HEK293 (cell line): ENCODE data around the gene RAN.
A peak's percentile ranks its signal among the peaks of the same experiment; 100 is the strongest.

Experiments
- CTCF ChIA-PET: fragments of 350-600 bp; formaldehyde crosslinking; extraction: SDS; loops from one replicate; lab custom pipeline; 2021; ENCODE audit warnings: antibody characterized with exemption; lab: Yijun Ruan, JAX
- POLR2A ChIA-PET: fragments of 300-600 bp; formaldehyde crosslinking; extraction: SDS; loops from one replicate; lab custom pipeline; 2020; ENCODE audit warnings: antibody characterized with exemption, inconsistent platforms; lab: Yijun Ruan, JAX
- H3K27ac ChIP-seq: fragments of 200-500 bp; sonication (Bioruptor generic); 2 replicates; pipeline ENCODE4 v1.5.1; 2014; ENCODE audit warnings: low read depth, low read length, control low read depth, inconsistent platforms; ENCODE audit errors: extremely low read depth
- H3K36me3 ChIP-seq, 2 experiments: fragments of 200-500 bp in 1 of 2; sonication (Bioruptor generic) in 1 of 2; 1 replicate in 1 of 2; 2 replicates in 1 of 2; pipeline ENCODE4 v1.5.1; 2014 to 2017; ENCODE audit warnings: inconsistent platforms in 2 of 2, low read length in 2 of 2; ENCODE audit not compliant: control insufficient read depth in 2 of 2, insufficient read depth in 1 of 2
- H3K4me1 ChIP-seq: fragments of 200-500 bp; sonication (Bioruptor generic); 2 replicates; pipeline ENCODE4 v1.5.1; 2014; ENCODE audit warnings: mild to moderate bottlenecking, low read length, inconsistent platforms; ENCODE audit not compliant: control insufficient read depth, insufficient read depth
- H3K4me3 ChIP-seq: 2 replicates; pipeline ENCODE4 v1.5.1; 2011; ENCODE audit warnings: low read depth, mild to moderate bottlenecking, control low read depth, low read length, moderate library complexity
- H3K9me3 ChIP-seq: fragments of 200-500 bp; sonication (Bioruptor generic); 2 replicates; pipeline ENCODE4 v1.5.1; 2014; ENCODE audit warnings: low read depth, low read length, inconsistent platforms; ENCODE audit not compliant: control insufficient read depth, insufficient read depth
- GLIS2 ChIP-seq: fragments of 450-650 bp; formaldehyde crosslinking; IDR thresholded peaks from 2 replicates; pipeline ENCODE4 v1.5.1; 2016; ENCODE audit warnings: missing biosample characterization, missing genetic modification characterization
- MYNN ChIP-seq: fragments of 450-650 bp; formaldehyde crosslinking; IDR thresholded peaks from 2 replicates; pipeline ENCODE4 v1.5.1; 2016; ENCODE audit warnings: missing biosample characterization, missing genetic modification characterization, borderline replicate concordance
- TRIM28 ChIP-seq: IDR thresholded peaks from 2 replicates; pipeline ENCODE4 v1.6.1; 2011; ENCODE audit warnings: low read length, control low read depth, borderline replicate concordance
- ZBTB26 ChIP-seq: fragments of 450-650 bp; formaldehyde crosslinking; optimal IDR thresholded peaks from 2 replicates; pipeline ENCODE3; 2016; ENCODE audit warnings: missing biosample characterization, mild to moderate bottlenecking, missing genetic modification characterization
- ZFHX2 ChIP-seq: fragments of 450-650 bp; formaldehyde crosslinking; conservative IDR thresholded peaks from 2 replicates; pipeline ENCODE4 v1.5.1; 2016; ENCODE audit warnings: missing biosample characterization, missing genetic modification characterization
- ZNF169 ChIP-seq: fragments of 450-650 bp; formaldehyde crosslinking; IDR thresholded peaks from 2 replicates; pipeline ENCODE4 v1.5.1; 2016; ENCODE audit warnings: missing biosample characterization, missing genetic modification characterization
- ZNF175 ChIP-seq: fragments of 450-650 bp; formaldehyde crosslinking; IDR thresholded peaks from 2 replicates; pipeline ENCODE4 v1.5.1; 2016; ENCODE audit warnings: missing biosample characterization, missing genetic modification characterization
- ZNF214 ChIP-seq: fragments of 450-650 bp; formaldehyde crosslinking; IDR thresholded peaks from 2 replicates; pipeline ENCODE4 v1.5.1; 2017; ENCODE audit warnings: missing biosample characterization, mild to moderate bottlenecking, missing genetic modification characterization, borderline replicate concordance
- ZNF423 ChIP-seq: fragments of 450-650 bp; formaldehyde crosslinking; IDR thresholded peaks from 2 replicates; pipeline ENCODE4 v1.5.1; 2016; ENCODE audit warnings: missing biosample characterization, missing genetic modification characterization
- ZNF473 ChIP-seq: fragments of 450-650 bp; formaldehyde crosslinking; IDR thresholded peaks from 2 replicates; pipeline ENCODE4 v1.5.1; 2017; ENCODE audit warnings: missing biosample characterization, missing genetic modification characterization
- ZNF654 ChIP-seq: fragments of 450-650 bp; formaldehyde crosslinking; IDR thresholded peaks from 2 replicates; pipeline ENCODE4 v1.5.1; 2016; ENCODE audit warnings: low read depth, missing biosample characterization, missing genetic modification characterization
- ZNF670 ChIP-seq: fragments of 450-650 bp; formaldehyde crosslinking; IDR thresholded peaks from 2 replicates; pipeline ENCODE4 v1.5.1; 2016; ENCODE audit warnings: missing biosample characterization, missing genetic modification characterization, low read depth
- ZNF677 ChIP-seq: fragments of 450-650 bp; IDR thresholded peaks from 2 replicates; pipeline ENCODE4 v1.5.0; 2018; ENCODE audit warnings: missing biosample characterization, mild to moderate bottlenecking, missing genetic modification characterization, moderate library complexity
- ZNF76 ChIP-seq: fragments of 450-650 bp; formaldehyde crosslinking; IDR thresholded peaks from 2 replicates; pipeline ENCODE4; 2016; ENCODE audit warnings: low read depth, missing biosample characterization, missing genetic modification characterization, borderline replicate concordance
- ZNF791 ChIP-seq: fragments of 450-650 bp; formaldehyde crosslinking; IDR thresholded peaks from 2 replicates; pipeline ENCODE4 v1.5.1; 2016; ENCODE audit warnings: missing biosample characterization, missing genetic modification characterization
- ZNF830 ChIP-seq: fragments of 450-650 bp; IDR thresholded peaks from 2 replicates; pipeline ENCODE4 v1.5.0; 2018; ENCODE audit warnings: missing biosample characterization, missing genetic modification characterization, low read depth, mild to moderate bottlenecking, moderate library complexity
- ZXDB ChIP-seq: fragments of 450-650 bp; formaldehyde crosslinking; IDR thresholded peaks from 2 replicates; pipeline ENCODE4 v1.5.1; 2016; ENCODE audit warnings: missing biosample characterization, missing genetic modification characterization
- TF ChIP-seq, protein P1 (sequence below): sonication (generic); formaldehyde crosslinking; IDR thresholded peaks from 2 replicates; pipeline ENCODE4 v1.8.1; 2022; ENCODE audit warnings: mild to moderate bottlenecking, moderate library complexity, missing genetic modification reagents
- TF ChIP-seq, protein P2 (sequence below): fragments of 450-650 bp; formaldehyde crosslinking; IDR thresholded peaks from 2 replicates; pipeline ENCODE4 v1.5.1; 2017; ENCODE audit warnings: missing biosample characterization, missing genetic modification characterization
- TF ChIP-seq, protein P3 (sequence below): fragments of 450-650 bp; formaldehyde crosslinking; IDR thresholded peaks from 2 replicates; pipeline ENCODE4 v1.5.1; 2016; ENCODE audit warnings: missing biosample characterization, missing genetic modification characterization

RAN gene

DNA sequence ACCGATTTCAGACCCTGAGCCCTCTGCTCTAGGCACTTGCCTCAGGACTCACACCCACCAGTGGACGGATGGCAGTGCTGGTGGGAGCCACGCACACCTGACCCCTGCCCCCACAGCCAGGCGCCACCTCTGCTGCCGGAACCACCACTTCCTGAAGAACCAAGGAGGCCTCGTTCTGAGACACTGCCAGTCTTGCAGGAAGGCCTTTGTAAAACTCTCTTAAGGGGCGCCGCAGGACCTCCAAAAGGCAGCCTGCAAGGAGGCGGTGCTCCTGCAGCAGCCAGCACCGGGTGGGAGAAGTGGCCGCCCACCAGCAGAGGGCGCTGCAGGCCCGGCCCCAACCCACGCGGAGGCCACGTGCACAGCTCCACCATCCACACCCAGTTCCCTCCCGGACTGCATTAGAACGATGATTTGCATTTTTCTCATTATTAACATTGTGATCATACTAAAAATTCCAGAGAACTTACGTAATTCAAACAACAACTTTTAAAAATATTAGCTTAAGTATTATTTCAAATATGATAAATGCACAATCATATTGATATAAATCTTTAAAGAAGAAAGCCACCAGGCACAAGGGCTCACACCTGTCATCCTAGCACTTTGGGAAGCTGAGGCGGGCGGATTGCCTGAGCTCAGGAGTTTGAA, 45.6 kb upstream of the RAN start:
- CTCF ChIA-PET: interaction anchor here (0.6 to 2.0 kb wide), 12 partner anchors 9 to 1577 kb away, joined by 3 to 30 read pairs (median 3); no protein-coding TSS in a partner anchor
- POLR2A ChIA-PET: no interaction called here
- TF ChIP-seq ZBTB26 (tag by site-specific recombination) (peak; percentile 10), ZXDB (tag by site-specific recombination) (no peak), ZNF76 (tag by site-specific recombination) (no peak), ZNF214 (tag by site-specific recombination) (no peak), ZNF169 (no peak), ZNF677 (tag by site-specific recombination) (no peak), ZNF175 (tag by site-specific recombination) (no peak), ZFHX2 (tag by site-specific recombination) (peak; percentile 43; the same call in 1 of the 2 replicates), ZNF654 (peak; percentile 26), MYNN (tag by site-specific recombination) (no peak), TRIM28 (no peak)
- TF ChIP-seq, protein P1, sequence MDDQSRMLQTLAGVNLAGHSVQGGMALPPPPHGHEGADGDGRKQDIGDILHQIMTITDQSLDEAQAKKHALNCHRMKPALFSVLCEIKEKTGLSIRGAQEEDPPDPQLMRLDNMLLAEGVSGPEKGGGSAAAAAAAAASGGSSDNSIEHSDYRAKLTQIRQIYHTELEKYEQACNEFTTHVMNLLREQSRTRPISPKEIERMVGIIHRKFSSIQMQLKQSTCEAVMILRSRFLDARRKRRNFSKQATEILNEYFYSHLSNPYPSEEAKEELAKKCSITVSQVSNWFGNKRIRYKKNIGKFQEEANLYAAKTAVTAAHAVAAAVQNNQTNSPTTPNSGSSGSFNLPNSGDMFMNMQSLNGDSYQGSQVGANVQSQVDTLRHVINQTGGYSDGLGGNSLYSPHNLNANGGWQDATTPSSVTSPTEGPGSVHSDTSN: no peak
- TF ChIP-seq, protein P2, sequence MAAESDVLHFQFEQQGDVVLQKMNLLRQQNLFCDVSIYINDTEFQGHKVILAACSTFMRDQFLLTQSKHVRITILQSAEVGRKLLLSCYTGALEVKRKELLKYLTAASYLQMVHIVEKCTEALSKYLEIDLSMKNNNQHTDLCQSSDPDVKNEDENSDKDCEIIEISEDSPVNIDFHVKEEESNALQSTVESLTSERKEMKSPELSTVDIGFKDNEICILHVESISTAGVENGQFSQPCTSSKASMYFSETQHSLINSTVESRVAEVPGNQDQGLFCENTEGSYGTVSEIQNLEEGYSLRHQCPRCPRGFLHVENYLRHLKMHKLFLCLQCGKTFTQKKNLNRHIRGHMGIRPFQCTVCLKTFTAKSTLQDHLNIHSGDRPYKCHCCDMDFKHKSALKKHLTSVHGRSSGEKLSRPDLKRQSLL (tag by site-specific recombination): peak; percentile 66; the same call in 1 of the 2 replicates
- TF ChIP-seq, protein P3, sequence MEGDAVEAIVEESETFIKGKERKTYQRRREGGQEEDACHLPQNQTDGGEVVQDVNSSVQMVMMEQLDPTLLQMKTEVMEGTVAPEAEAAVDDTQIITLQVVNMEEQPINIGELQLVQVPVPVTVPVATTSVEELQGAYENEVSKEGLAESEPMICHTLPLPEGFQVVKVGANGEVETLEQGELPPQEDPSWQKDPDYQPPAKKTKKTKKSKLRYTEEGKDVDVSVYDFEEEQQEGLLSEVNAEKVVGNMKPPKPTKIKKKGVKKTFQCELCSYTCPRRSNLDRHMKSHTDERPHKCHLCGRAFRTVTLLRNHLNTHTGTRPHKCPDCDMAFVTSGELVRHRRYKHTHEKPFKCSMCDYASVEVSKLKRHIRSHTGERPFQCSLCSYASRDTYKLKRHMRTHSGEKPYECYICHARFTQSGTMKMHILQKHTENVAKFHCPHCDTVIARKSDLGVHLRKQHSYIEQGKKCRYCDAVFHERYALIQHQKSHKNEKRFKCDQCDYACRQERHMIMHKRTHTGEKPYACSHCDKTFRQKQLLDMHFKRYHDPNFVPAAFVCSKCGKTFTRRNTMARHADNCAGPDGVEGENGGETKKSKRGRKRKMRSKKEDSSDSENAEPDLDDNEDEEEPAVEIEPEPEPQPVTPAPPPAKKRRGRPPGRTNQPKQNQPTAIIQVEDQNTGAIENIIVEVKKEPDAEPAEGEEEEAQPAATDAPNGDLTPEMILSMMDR (tag by site-specific recombination): 0 out of 2 replicates have a peak, but pooled peaks have one; percentile 23
- Histone ChIP-seq H3K9me3 (no peaks in the 10 kb centered on the region), H3K4me1 (no peaks in the 10 kb centered on the region), H3K4me3 (no peak overlapping the region), H3K36me3 (peaks cover 0 to 31% of the 10 kb centered on the region in 2 experiments; a peak in 2 of 3 replicates), H3K27ac (no peak overlapping the region)

GRCh38 chr12:130827432-130827831, 44.4 kb upstream of the RAN start:
- Histone ChIP-seq H3K36me3 (peaks cover 0 to 26% of the 10 kb centered on the region in 2 experiments; a peak in 2 of 3 replicates), H3K4me3 (no peak overlapping the region), H3K27ac (no peak overlapping the region), H3K9me3 (no peaks in the 10 kb centered on the region), H3K4me1 (no peaks in the 10 kb centered on the region)
- TF ChIP-seq ZNF473 (no peak), GLIS2 (no peak), ZNF791 (tag by site-specific recombination) (no peak), ZNF830 (tag by site-specific recombination) (no peak), ZNF423 (no peak), ZNF670 (tag by site-specific recombination) (no peak)
- CTCF ChIA-PET: interaction anchor here (0.6 kb wide), 1 partner anchor 1008 kb away, joined by 5 read pairs; no protein-coding TSS in a partner anchor
- POLR2A ChIA-PET: no interaction called here
